HG03064 (cell line): ENCODE data around the gene INAFM2.

Experiments
- ATAC-seq: cut with Tn5 transposase; IDR thresholded peaks from one replicate; pipeline ENCODE4 v1.9.1; 2021; ENCODE audit warnings: low read depth; ENCODE audit not compliant: unreplicated experiment

Gene INAFM2

GRCh38 chr15:40340038-40340739, 16.7 kb downstream of the INAFM2 start:
- no peak for ATAC-seq

- no peak for ATAC-seq
Measured at GRCh38 chr15:40340740-40341400, 17.4 kb downstream of the INAFM2 start, which contains the start of gene CCDC9B. Gene CCDC9B, minus strand, starts transcription at chr15:40340939. Its CDS starts 120 bp downstream, at chr15:40340819.

- ATAC-seq: no peak
Measured at GRCh38 chr15:40342416-40343320, 19.2 kb downstream of the INAFM2 start.

GRCh38 chr15:40343512-40343911, 20.0 kb downstream of the INAFM2 start:
- no peak for ATAC-seq

- ATAC-seq: no peak
Measured at GRCh38 chr15:40344217-40344616, 20.7 kb downstream of the INAFM2 start.

GRCh38 chr15:40344631-40345120, 21.2 kb downstream of the INAFM2 start:
- ATAC-seq: no peak

GRCh38 chr15:40345225-40345866, 21.9 kb downstream of the INAFM2 start:
- no peak for ATAC-seq

GRCh38 chr15:40345867-40346578, 22.5 kb downstream of the INAFM2 start:
- ATAC-seq: no peak

GRCh38 chr15:40346579-40347558, 23.4 kb downstream of the INAFM2 start:
- no peak for ATAC-seq

- ATAC-seq: no peak
Measured at GRCh38 chr15:40347559-40348473, 24.3 kb downstream of the INAFM2 start.

GRCh38 chr15:40348474-40348870, 25.0 kb downstream of the INAFM2 start:
- ATAC-seq: no peak

GRCh38 chr15:40349163-40349562, 25.7 kb downstream of the INAFM2 start:
- ATAC-seq: no peak

GRCh38 chr15:40352281-40352901, 28.9 kb downstream of the INAFM2 start:
- ATAC-seq: no peak

GRCh38 chr15:40353697-40354096, 30.2 kb downstream of the INAFM2 start:
- ATAC-seq: no peak

GRCh38 chr15:40354408-40355171, 31.1 kb downstream of the INAFM2 start:
- no peak for ATAC-seq

- ATAC-seq: no peak
Measured at GRCh38 chr15:40355976-40356585, 32.6 kb downstream of the INAFM2 start.
